ENCODE data around the gene TNFSF13B. TPM values are rescaled to one million over a fixed set of nuclear protein-coding genes. Genes with fewer than 3 reads are reported as not detected.

The TNFSF13B gene
- polyA plus RNA-seq, 1 donor from 2014 or later = 0.50 TPM

DNA sequence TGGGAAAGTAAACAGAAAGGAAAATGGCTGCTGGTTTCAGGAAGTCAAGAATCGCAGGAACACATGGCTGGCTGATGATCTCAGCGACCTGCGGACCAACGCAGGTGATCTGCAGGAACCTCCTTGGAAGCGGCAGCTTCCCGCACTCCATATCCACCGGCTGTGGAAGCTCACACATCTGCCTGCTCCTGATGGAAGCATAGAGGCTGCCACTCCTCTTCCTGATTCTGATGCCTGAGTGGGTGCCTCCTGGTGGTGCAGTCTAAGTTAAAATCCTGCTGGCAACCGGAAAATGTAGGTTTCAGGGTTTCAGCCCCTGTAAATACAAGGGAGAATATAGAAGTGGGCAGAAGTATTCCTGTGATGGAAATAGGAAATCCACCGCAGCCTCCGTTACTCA lies 75.5 kb downstream of the TNFSF13B start:
- TF ChIP-seq RAD21 (conservative IDR thresholded peaks at IDR 0.05) (no peak), SMC3 (conservative IDR thresholded peaks at IDR 0.05; ENCODE audit: poor library complexity) (no peak), TAF1 (IDR thresholded peaks at IDR 0.05; ENCODE audit: low read depth) (no peak)
- TF ChIP-seq, protein P1, sequence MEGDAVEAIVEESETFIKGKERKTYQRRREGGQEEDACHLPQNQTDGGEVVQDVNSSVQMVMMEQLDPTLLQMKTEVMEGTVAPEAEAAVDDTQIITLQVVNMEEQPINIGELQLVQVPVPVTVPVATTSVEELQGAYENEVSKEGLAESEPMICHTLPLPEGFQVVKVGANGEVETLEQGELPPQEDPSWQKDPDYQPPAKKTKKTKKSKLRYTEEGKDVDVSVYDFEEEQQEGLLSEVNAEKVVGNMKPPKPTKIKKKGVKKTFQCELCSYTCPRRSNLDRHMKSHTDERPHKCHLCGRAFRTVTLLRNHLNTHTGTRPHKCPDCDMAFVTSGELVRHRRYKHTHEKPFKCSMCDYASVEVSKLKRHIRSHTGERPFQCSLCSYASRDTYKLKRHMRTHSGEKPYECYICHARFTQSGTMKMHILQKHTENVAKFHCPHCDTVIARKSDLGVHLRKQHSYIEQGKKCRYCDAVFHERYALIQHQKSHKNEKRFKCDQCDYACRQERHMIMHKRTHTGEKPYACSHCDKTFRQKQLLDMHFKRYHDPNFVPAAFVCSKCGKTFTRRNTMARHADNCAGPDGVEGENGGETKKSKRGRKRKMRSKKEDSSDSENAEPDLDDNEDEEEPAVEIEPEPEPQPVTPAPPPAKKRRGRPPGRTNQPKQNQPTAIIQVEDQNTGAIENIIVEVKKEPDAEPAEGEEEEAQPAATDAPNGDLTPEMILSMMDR (IDR thresholded peaks at IDR 0.05; ENCODE audit: poor library complexity, severe bottlenecking) = no peak
- TF ChIP-seq, protein P2, sequence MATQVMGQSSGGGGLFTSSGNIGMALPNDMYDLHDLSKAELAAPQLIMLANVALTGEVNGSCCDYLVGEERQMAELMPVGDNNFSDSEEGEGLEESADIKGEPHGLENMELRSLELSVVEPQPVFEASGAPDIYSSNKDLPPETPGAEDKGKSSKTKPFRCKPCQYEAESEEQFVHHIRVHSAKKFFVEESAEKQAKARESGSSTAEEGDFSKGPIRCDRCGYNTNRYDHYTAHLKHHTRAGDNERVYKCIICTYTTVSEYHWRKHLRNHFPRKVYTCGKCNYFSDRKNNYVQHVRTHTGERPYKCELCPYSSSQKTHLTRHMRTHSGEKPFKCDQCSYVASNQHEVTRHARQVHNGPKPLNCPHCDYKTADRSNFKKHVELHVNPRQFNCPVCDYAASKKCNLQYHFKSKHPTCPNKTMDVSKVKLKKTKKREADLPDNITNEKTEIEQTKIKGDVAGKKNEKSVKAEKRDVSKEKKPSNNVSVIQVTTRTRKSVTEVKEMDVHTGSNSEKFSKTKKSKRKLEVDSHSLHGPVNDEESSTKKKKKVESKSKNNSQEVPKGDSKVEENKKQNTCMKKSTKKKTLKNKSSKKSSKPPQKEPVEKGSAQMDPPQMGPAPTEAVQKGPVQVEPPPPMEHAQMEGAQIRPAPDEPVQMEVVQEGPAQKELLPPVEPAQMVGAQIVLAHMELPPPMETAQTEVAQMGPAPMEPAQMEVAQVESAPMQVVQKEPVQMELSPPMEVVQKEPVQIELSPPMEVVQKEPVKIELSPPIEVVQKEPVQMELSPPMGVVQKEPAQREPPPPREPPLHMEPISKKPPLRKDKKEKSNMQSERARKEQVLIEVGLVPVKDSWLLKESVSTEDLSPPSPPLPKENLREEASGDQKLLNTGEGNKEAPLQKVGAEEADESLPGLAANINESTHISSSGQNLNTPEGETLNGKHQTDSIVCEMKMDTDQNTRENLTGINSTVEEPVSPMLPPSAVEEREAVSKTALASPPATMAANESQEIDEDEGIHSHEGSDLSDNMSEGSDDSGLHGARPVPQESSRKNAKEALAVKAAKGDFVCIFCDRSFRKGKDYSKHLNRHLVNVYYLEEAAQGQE (IDR thresholded peaks at IDR 0.05; ENCODE audit: borderline replicate concordance) = no peak
- Histone ChIP-seq H2AFZ (ENCODE audit: low read depth, low read length) (no peak overlapping the region), H3F3A (ENCODE audit: insufficient read depth, low read length, poor library complexity, severe bottlenecking) (no peaks in the 10 kb centered on the region), H3K9me3 (ENCODE audit: low read length) (no peaks in the 10 kb centered on the region), H3K9me2 (ENCODE audit: insufficient read depth, low read length) (no peaks in the 10 kb centered on the region), H3K4me3 (ENCODE audit: low read length) (no peak overlapping the region), H3K27me3 (ENCODE audit: insufficient read depth, low read depth, low read length) (no peaks in the 10 kb centered on the region), H3K79me2 (replicated peaks; ENCODE audit: insufficient read depth, low read length) (no peaks in the 10 kb centered on the region), H4K20me1 (ENCODE audit: insufficient read depth) (no peaks in the 10 kb centered on the region), H3K9ac (ENCODE audit: low read length) (no peak overlapping the region), H3K27ac (ENCODE audit: low read length) (no peak overlapping the region), H3K36me3 (ENCODE audit: insufficient read depth, low read length) (no peaks in the 10 kb centered on the region), H3K4me2 (ENCODE audit: low read length) (no peak overlapping the region)

- Histone ChIP-seq H2AFZ (ENCODE audit: low read depth, low read length) (no peak overlapping the region), H3K9ac (ENCODE audit: low read length) (no peak overlapping the region), H3K36me3 (ENCODE audit: insufficient read depth, low read length) (no peaks in the 10 kb centered on the region), H3K27me3 (ENCODE audit: insufficient read depth, low read depth, low read length) (no peaks in the 10 kb centered on the region), H3K4me2 (ENCODE audit: low read length) (no peak overlapping the region), H3K79me2 (replicated peaks; ENCODE audit: insufficient read depth, low read length) (no peaks in the 10 kb centered on the region), H3K9me2 (ENCODE audit: insufficient read depth, low read length) (no peaks in the 10 kb centered on the region), H3K4me3 (ENCODE audit: low read length) (no peak overlapping the region), H3F3A (ENCODE audit: insufficient read depth, low read length, poor library complexity, severe bottlenecking) (no peaks in the 10 kb centered on the region), H4K20me1 (ENCODE audit: insufficient read depth) (no peaks in the 10 kb centered on the region), H3K27ac (ENCODE audit: low read length) (no peak overlapping the region), H3K9me3 (ENCODE audit: low read length) (no peaks in the 10 kb centered on the region)
- TF ChIP-seq, protein P2 (IDR thresholded peaks at IDR 0.05; ENCODE audit: borderline replicate concordance) = no peak
- no peak for TF ChIP-seq SMC3 (conservative IDR thresholded peaks at IDR 0.05; ENCODE audit: poor library complexity)
- TF ChIP-seq, protein P1 (IDR thresholded peaks at IDR 0.05; ENCODE audit: poor library complexity, severe bottlenecking) = no peak
- TF ChIP-seq MXI1 (conservative IDR thresholded peaks at IDR 0.05; ENCODE audit: poor library complexity, severe bottlenecking) = no peak
- TF ChIP-seq RAD21 (conservative IDR thresholded peaks at IDR 0.05) = no peak
- no peak for TF ChIP-seq TAF1 (IDR thresholded peaks at IDR 0.05; ENCODE audit: low read depth)
- TF ChIP-seq POLR2AphosphoS5 (IDR thresholded peaks at IDR 0.05) = no peak
- TF ChIP-seq EZH2 (IDR thresholded peaks at IDR 0.05; ENCODE audit: borderline replicate concordance, insufficient read depth, low read length, poor library complexity, severe bottlenecking) = no peak
- TF ChIP-seq EP300 (conservative IDR thresholded peaks at IDR 0.05; ENCODE audit: poor library complexity, severe bottlenecking) = no peak
These were observed 76.9 kb downstream of the TNFSF13B start for GRCh38 chr13:108346376-108346775.
